H1 (cell line): ENCODE results near the gene CEBPA. TPM values are rescaled to one million over a fixed set of nuclear protein-coding genes. Genes with fewer than 3 reads are reported as not detected.

ENCODE experiments used
- ASH2L ChIP-seq: fragments of 200-600, 300-600 bp; sonication (generic); IDR thresholded peaks from one replicate; pipeline ENCODE4 v1.7.1; 2017; ENCODE audit warnings: low read length
- CHD2 ChIP-seq: IDR thresholded peaks from 2 replicates; pipeline ENCODE4 v1.6.1; 2012; ENCODE audit warnings: low read length, improper control_type of control experiment
- SAP30 ChIP-seq: fragments of 300-600 bp; sonication (generic); IDR thresholded peaks from 2 replicates; pipeline ENCODE4 v1.7.1; 2012; ENCODE audit warnings: low read length, moderate library complexity, mild to moderate bottlenecking, inconsistent platforms; ENCODE audit not compliant: insufficient read depth, insufficient replicate concordance
- TCF12 ChIP-seq: IDR thresholded peaks from 2 replicates; pipeline ENCODE4 v1.6.1; 2011; ENCODE audit warnings: low read depth, mild to moderate bottlenecking, low read length
- polyA plus RNA-seq, 7 experiments: library from polyadenylated mRNA; depleted of rRNA in 3 of 7; stranded (reverse) in 5 of 7; unstranded in 2 of 7; fragments of >200 nt in 5 of 7; fragments of 200-250 nt in 2 of 7; gene quantifications; 1 replicate in 5 of 7; 2 replicates in 1 of 7; 4 replicates in 1 of 7; pipeline versions ENCODE4 v1.2.1 to v1.2.3, GENCODE V29; 2011 to 2013; ENCODE audit warnings: missing spikeins in 2 of 7, mixed read lengths in 2 of 7
- total RNA-seq: library from RNA; stranded (reverse); fragmentation: NEBNext Ultra II Directional; extraction: Animal tissue kit (Norgen Biotek cat#: 25700); gene quantifications from 2 replicates; pipeline ENCODE4 v1.2.1, GENCODE V29; 2021

CEBPA gene
- total and polyA plus RNA-seq, 2 of the 8 experiments (the other 6 are each of a cell fraction or from before 2014, with no cell fraction given) = 2.0 to 2.7 TPM

DNA sequence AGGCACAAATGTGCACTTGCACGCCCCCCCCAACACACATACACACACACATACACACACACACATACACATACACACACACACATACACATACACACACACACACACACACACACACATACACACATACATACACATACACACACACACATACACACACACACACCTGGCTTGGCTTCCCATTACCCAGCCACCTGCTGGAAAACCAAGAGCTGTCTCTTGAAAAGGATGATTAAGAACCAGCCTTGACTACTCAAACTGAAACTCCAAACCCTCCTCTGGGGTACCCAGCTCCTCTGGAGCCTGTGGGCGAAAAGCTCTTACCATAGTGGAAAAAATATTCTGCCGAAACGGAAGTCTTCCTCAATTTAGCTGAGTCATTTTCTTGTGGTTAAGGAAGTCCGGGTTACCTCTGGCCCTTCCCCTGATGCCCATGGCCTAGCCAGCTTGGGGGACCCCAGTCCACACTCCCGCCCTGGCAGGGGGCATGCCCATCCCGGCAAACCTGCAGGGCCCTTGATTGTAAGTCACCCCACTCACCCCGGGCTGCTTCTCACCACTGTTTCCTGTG lies 21.9 kb downstream of the CEBPA start (continued):
- TF ChIP-seq ASH2L = no peak
- no peak for TF ChIP-seq TCF12
- TF ChIP-seq CHD2 = no peak
- no peak for TF ChIP-seq SAP30
